Upper lobe of left lung (tissue), 6 donors: ENCODE data around the gene CPNE4. TPM values are rescaled to one million over a fixed set of nuclear protein-coding genes. Genes with fewer than 3 reads are reported as not detected.

Source experiments
- ATAC-seq, 2 donors: fragments of 200-7000 bp; cut with Tn5 transposase; one replicate each; pipeline ENCODE4 v1.9.1; 2022; ENCODE audit warnings: mild to moderate bottlenecking in 2 of 2, moderate library complexity in 2 of 2; ENCODE audit not compliant: low FRiP score in 2 of 2
- DNase-seq, 2 donors: peaks; one replicate each; pipeline ENCODE4 v3.0.0-alpha.2; 2019 to 2020
- H3K27ac ChIP-seq, 4 donors: fragments of 200-600 bp; sonication (generic); one replicate each; pipeline ENCODE4 v1.5.1; 2016 to 2019
- H3K27me3 ChIP-seq, 4 donors: fragments of 200-600 bp; sonication (generic); one replicate each; pipeline ENCODE4 v1.5.1; 2017 to 2019
- H3K36me3 ChIP-seq, 4 donors: fragments of 200-600 bp; sonication (generic); one replicate each; pipeline ENCODE4 v1.5.1; 2016 to 2019
- H3K4me1 ChIP-seq, 4 donors: fragments of 200-600 bp; sonication (generic); one replicate each; pipeline ENCODE4 v1.5.1; 2018 to 2019
- H3K4me3 ChIP-seq, 4 donors: fragments of 200-600 bp; sonication (generic); one replicate each; pipeline ENCODE4 v1.5.1; 2017 to 2019; ENCODE audit warnings: mild to moderate bottlenecking in 2 of 4, moderate library complexity in 1 of 4
- H3K9me3 ChIP-seq, 4 donors: fragments of 200-600 bp; sonication (generic); one replicate each; pipeline ENCODE4 v1.5.1; 2018 to 2019
- EP300 ChIP-seq, 4 donors: sonication (generic); formaldehyde crosslinking; IDR thresholded peaks; one replicate each; pipeline ENCODE4 v1.5.1; 2017; ENCODE audit warnings: antibody characterized with exemption in 4 of 4, control low read depth in 2 of 4
- POLR2A ChIP-seq, 4 donors: fragments of 450-650 bp; IDR thresholded peaks; one replicate each; pipeline ENCODE4 v1.5.1; 2016 to 2017; ENCODE audit warnings: antibody characterized with exemption in 4 of 4, mild to moderate bottlenecking in 2 of 4
- POLR2AphosphoS5 ChIP-seq, 2 donors: sonication (generic); formaldehyde crosslinking; IDR thresholded peaks; one replicate each; pipeline ENCODE4 v1.5.1; 2017; ENCODE audit warnings: antibody characterized with exemption in 2 of 2
- WGBS, 2 donors: methylation state at CpG; one replicate each; pipeline ENCODE4 v1.1.5; 2017 to 2018; 5-methylcytosine and 5-hydroxymethylcytosine counted together
- total RNA-seq, 6 donors: library from RNA; depleted of rRNA in 4 of 6; stranded (reverse); fragments of >200 nt in 4 of 6; gene quantifications; one replicate each; pipeline versions ENCODE4 v1.1.0 to v1.2.1, GENCODE V29; 2016 to 2021
- TF ChIP-seq, protein P1 (sequence below), 6 experiments: fragments of 450-650 bp in 4 of 6; fragments of 200-600 bp in 2 of 6; sonication (generic) in 2 of 6; IDR thresholded peaks; one replicate each; pipeline ENCODE4 v1.5.1; 2016 to 2019; ENCODE audit warnings: antibody characterized with exemption in 6 of 6
- donor health status: DM: no; HTN: no; CAD: no; lungs with moderate emphysema.
- donor health status: DM: no; HTN: yes; CAD: no; lungs with severe emphysema.

The CPNE4 gene
- total RNA-seq, 6 donors from 2014 or later = 0.34 to 2.1 (median 0.47) TPM; not detected in 3

DNA sequence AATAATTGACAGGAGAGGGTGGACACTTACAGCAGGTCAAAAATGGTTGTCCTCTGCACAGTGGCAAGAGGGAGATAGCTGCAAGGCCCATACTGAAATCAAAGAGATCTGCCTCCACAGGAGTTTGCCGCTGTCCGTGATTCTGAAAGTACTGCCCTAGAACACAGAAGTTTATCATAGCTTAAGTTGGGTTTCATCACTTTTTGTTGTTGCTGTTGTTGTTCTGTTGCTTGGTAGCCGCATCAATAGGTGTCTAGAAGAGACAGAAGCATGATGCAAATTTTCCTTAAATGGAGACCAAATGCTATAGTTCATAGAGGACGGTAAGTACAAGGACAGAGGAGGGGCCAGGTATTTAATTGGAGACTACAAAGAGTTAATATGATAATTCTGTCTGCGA is 412.1 kb downstream of the CPNE4 start:
- Histone ChIP-seq H3K36me3 (no peaks in the 10 kb centered on the region), H3K27me3 (no peaks in the 10 kb centered on the region), H3K4me3 (no peak overlapping the region), H3K4me1 (no peaks in the 10 kb centered on the region), H3K27ac (no peak overlapping the region), H3K9me3 (no peaks in the 10 kb centered on the region)
- DNase-seq = no peak
- no peak for ATAC-seq
- TF ChIP-seq POLR2A (IDR thresholded peaks at IDR 0.05) (no peak), POLR2AphosphoS5 (IDR thresholded peaks at IDR 0.05) (no peak), EP300 (IDR thresholded peaks at IDR 0.05) (no peak)
- TF ChIP-seq, protein P1, sequence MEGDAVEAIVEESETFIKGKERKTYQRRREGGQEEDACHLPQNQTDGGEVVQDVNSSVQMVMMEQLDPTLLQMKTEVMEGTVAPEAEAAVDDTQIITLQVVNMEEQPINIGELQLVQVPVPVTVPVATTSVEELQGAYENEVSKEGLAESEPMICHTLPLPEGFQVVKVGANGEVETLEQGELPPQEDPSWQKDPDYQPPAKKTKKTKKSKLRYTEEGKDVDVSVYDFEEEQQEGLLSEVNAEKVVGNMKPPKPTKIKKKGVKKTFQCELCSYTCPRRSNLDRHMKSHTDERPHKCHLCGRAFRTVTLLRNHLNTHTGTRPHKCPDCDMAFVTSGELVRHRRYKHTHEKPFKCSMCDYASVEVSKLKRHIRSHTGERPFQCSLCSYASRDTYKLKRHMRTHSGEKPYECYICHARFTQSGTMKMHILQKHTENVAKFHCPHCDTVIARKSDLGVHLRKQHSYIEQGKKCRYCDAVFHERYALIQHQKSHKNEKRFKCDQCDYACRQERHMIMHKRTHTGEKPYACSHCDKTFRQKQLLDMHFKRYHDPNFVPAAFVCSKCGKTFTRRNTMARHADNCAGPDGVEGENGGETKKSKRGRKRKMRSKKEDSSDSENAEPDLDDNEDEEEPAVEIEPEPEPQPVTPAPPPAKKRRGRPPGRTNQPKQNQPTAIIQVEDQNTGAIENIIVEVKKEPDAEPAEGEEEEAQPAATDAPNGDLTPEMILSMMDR (IDR thresholded peaks at IDR 0.05) = no peak
- 82 to 90% methylated on average over 5 of the region's 5 CpGs for WGBS, 2 donors

DNA sequence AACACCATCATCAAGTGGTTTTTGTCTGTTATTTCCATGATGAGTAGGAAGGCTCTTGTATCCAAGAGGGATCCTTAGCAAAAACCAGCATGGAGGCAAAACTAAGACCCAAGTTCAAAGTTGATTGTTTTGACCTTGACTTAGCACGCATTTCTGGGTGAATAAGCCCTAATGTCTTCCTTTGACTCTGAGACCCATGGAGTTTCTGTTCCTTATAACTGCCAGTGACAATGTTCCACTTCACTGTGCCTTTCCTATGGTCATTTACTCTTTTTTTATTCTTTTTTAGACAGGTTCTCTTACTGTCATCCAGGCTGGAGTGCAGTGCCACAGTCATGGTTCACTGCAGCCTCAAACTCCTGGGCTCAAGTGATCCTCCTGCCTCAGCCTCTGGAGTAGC is 413.8 kb downstream of the CPNE4 start:
- Histone ChIP-seq H3K36me3 (no peaks in the 10 kb centered on the region), H3K9me3 (no peaks in the 10 kb centered on the region), H3K27me3 (no peaks in the 10 kb centered on the region), H3K4me1 (no peaks in the 10 kb centered on the region), H3K27ac (no peak overlapping the region), H3K4me3 (no peak overlapping the region)
- no peak for TF ChIP-seq POLR2A (IDR thresholded peaks at IDR 0.05)
- TF ChIP-seq EP300 (IDR thresholded peaks at IDR 0.05) = no peak
- no peak for TF ChIP-seq POLR2AphosphoS5 (IDR thresholded peaks at IDR 0.05)
- TF ChIP-seq, protein P1 (IDR thresholded peaks at IDR 0.05) = no peak
- ATAC-seq = no peak
- WGBS, 2 donors = 71 to 93% methylated on average over 1 of the region's 1 CpG
- no peak for DNase-seq

DNA sequence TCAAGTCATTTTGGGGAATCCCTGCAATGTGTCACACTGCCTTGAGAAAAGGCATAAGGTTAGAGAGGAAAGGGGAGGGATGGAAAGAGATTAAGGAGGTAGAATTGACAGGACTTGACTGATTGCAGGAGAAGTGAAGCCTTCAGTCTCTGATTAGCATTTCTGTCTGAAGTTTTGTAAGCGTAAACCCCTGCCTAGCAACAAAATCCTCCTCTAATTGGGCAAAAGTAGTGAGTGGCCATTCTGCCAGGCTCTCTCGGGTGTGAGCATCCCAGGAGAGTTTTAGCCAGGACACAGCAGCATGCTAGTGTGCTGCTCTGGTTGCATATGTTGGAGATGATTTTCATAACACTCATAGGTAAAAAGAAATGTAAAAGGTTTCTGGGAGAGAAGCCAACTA is 415.0 kb downstream of the CPNE4 start:
- Histone ChIP-seq H3K36me3 (no peaks in the 10 kb centered on the region), H3K4me1 (no peaks in the 10 kb centered on the region), H3K9me3 (no peaks in the 10 kb centered on the region), H3K27ac (no peak overlapping the region), H3K27me3 (no peaks in the 10 kb centered on the region), H3K4me3 (no peak overlapping the region)
- DNase-seq (no peak), ATAC-seq (no peak)
- TF ChIP-seq POLR2AphosphoS5 (IDR thresholded peaks at IDR 0.05) = no peak
- WGBS, 2 donors = 29 to 51% methylated on average over 2 of the region's 2 CpGs

DNA sequence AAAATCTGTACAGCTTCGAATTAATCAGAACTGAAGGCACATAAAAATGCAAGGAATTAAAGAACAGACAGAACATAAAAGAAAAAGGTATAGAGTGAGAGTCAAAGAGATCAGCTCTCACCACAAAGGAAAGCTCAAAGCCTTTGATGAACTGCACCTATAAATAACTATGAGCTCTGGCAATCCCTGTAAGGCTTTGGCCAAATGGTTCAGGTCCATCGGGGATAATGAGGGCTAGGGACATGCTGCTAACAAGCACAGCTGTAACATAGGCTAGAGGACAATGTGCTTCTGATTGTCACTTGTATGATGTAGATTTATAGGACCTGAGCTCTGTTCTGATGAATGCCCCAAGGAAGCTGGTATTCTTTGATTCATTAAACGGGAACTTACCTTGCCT is 418.1 kb downstream of the CPNE4 start:
- ATAC-seq (no peak), DNase-seq (no peak)
- no peaks in the 10 kb centered on the region for H3K27me3 ChIP-seq
- no peak for TF ChIP-seq POLR2AphosphoS5 (IDR thresholded peaks at IDR 0.05)
- no peak for TF ChIP-seq EP300 (IDR thresholded peaks at IDR 0.05)
- TF ChIP-seq, protein P1 (IDR thresholded peaks at IDR 0.05) = no peak
- no peak for TF ChIP-seq POLR2A (IDR thresholded peaks at IDR 0.05)
- H3K9me3 ChIP-seq = no peaks in the 10 kb centered on the region
- WGBS, 2 donors = 64 to 68% methylated on average over 3 of the region's 3 CpGs
- H3K27ac ChIP-seq = no peak overlapping the region
- H3K36me3 ChIP-seq = no peaks in the 10 kb centered on the region
- no peaks in the 10 kb centered on the region for H3K4me1 ChIP-seq
- H3K4me3 ChIP-seq = no peak overlapping the region

DNA sequence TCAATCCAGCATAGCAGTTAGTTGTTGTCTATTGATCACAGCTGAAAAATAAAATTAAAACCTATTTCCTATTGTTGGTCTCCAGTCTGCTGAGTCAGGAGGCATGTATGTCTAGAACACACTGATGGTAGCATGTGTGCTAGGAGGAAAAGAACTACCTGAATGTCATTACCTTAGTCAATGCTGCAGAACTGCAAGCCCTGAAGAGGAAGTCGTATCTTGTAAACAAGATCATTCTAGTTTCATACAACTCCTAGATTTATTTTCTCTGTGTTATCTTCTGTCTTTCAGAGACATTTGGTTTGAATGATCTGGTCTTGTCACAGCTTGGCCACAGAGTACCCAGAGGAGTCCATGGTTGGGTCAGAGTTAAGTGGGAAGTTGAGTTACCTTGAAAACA is 422.1 kb downstream of the CPNE4 start:
- ATAC-seq (no peak), DNase-seq (no peak)
- H3K4me1 ChIP-seq = no peaks in the 10 kb centered on the region
- no peaks in the 10 kb centered on the region for H3K9me3 ChIP-seq
- TF ChIP-seq, protein P1 (IDR thresholded peaks at IDR 0.05) = no peak
- TF ChIP-seq EP300 (IDR thresholded peaks at IDR 0.05) = no peak
- TF ChIP-seq POLR2AphosphoS5 (IDR thresholded peaks at IDR 0.05) = no peak
- TF ChIP-seq POLR2A (IDR thresholded peaks at IDR 0.05) = no peak
- no peak overlapping the region for H3K4me3 ChIP-seq
- 80 to 89% methylated on average over 1 of the region's 1 CpG for WGBS, 2 donors
- H3K36me3 ChIP-seq = no peaks in the 10 kb centered on the region
- H3K27me3 ChIP-seq = no peaks in the 10 kb centered on the region
- H3K27ac ChIP-seq = no peak overlapping the region
